NB4 (cell line): ENCODE data around the gene TMEM235.

ENCODE experiments used
- POLR2A ChIP-seq: IDR thresholded peaks from 2 replicates; pipeline ENCODE4 v1.6.1; 2011; ENCODE audit warnings: mild to moderate bottlenecking; ENCODE audit not compliant: insufficient read length; ENCODE audit errors: extremely low read depth
- TF ChIP-seq, protein P1 (sequence below): IDR thresholded peaks from one replicate; pipeline ENCODE4 v1.5.1; 2012; ENCODE audit warnings: low read depth, low read length

DNA sequence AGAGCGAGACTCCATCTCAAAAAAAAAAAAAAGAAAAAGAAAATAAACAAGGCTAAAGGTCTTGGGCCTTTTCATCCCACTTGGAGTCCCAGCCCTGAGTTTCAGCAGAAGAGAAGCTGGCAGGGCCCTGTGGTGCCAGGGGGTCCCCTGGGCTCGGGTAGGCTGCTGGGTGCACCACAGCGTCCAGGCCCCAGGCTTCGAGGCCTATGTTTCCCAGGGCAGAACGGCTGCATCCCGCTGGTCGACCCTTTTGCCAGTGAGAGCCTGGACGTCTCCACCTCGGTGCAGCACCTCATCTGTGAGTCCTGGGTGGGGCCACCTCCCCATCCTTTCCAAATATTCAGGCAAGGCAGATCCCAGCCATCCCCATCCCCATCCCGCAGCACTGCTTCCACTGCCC lies 2.2 kb downstream of the TMEM235 start:
- TF ChIP-seq, protein P1, sequence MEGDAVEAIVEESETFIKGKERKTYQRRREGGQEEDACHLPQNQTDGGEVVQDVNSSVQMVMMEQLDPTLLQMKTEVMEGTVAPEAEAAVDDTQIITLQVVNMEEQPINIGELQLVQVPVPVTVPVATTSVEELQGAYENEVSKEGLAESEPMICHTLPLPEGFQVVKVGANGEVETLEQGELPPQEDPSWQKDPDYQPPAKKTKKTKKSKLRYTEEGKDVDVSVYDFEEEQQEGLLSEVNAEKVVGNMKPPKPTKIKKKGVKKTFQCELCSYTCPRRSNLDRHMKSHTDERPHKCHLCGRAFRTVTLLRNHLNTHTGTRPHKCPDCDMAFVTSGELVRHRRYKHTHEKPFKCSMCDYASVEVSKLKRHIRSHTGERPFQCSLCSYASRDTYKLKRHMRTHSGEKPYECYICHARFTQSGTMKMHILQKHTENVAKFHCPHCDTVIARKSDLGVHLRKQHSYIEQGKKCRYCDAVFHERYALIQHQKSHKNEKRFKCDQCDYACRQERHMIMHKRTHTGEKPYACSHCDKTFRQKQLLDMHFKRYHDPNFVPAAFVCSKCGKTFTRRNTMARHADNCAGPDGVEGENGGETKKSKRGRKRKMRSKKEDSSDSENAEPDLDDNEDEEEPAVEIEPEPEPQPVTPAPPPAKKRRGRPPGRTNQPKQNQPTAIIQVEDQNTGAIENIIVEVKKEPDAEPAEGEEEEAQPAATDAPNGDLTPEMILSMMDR: no peak
- TF ChIP-seq POLR2A: no peak
